ENCODE data around the gene PARD3. TPM values are rescaled to one million over a fixed set of nuclear protein-coding genes. Genes with fewer than 3 reads are reported as not detected.

PARD3 gene
- total RNA-seq, 1 experiment from 2014 or later = 46.3 TPM

DNA sequence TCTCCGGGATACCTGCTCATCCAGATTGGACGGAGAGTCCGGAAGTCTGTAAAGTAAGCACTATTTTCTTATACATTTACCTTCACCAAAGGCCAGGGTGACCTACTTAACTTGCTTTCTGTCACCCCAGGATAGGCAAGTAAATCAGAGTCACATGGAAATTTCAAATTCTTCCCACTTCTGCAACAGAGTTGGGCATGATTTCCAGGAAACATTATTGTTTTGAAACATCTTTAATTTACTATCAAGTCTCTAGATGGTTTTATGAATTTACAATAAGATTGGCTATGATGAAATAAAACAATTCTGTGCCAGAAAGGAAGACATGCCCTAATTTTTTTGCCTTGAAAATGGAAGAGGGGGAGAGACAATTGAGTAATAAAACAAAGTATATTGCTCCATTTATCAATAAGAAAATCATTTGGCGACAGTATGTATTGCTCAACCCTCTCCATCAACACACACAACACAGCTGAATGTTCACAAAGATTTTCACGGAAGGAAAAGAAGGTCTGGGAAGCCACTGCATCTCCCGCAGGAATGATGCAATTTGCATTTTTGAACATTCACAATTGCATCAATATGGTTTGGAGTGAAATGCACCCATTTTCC lies 702.8 kb downstream of the PARD3 start:
- no peaks in the 10 kb centered on the region for H4K20me1 ChIP-seq (ENCODE audit: insufficient read depth)
- H3K4me3 ChIP-seq (replicated peaks in 1 of 2; ENCODE audit: low read depth in 1 of 2, low read length in 2 of 2) = no peak overlapping the region
- no peaks in the 10 kb centered on the region for H3K36me3 ChIP-seq (ENCODE audit: control insufficient read depth in 1 of 2, insufficient read depth in 2 of 2, low read length in 2 of 2)
- ATAC-seq = no peak
- H3K27ac ChIP-seq (ENCODE audit: low read depth, low read length) = no peak overlapping the region
- POLR2A ChIA-PET = no interaction called here
- H3K27me3 ChIP-seq (ENCODE audit: insufficient read depth, low read length) = no peaks in the 10 kb centered on the region
- TF ChIP-seq EZH2 (IDR thresholded peaks at IDR 0.05) (no peak), ZFX (IDR thresholded peaks at IDR 0.05) (no peak), CEBPB (IDR thresholded peaks at IDR 0.05; ENCODE audit: low read depth) (no peak), YY1 (IDR thresholded peaks at IDR 0.05; ENCODE audit: extremely low read depth, insufficient replicate concordance, low read depth, low read length) (no peak), ZNF274 (IDR thresholded peaks at IDR 0.05; ENCODE audit: low read depth, low read length) (no peak), EZH2phosphoT487 (IDR thresholded peaks at IDR 0.05; ENCODE audit: borderline replicate concordance) (no peak), CBX3 (IDR thresholded peaks at IDR 0.05; ENCODE audit: low read depth) (no peak), EGR1 (IDR thresholded peaks at IDR 0.05; ENCODE audit: low read depth) (no peak), POLR2A (IDR thresholded peaks at IDR 0.05; ENCODE audit: borderline replicate concordance, extremely low read depth, insufficient read depth, insufficient read length) (no peak), MAX (IDR thresholded peaks at IDR 0.05) (no peak), SP1 (IDR thresholded peaks at IDR 0.05; ENCODE audit: low read depth) (no peak)
- no peaks in the 10 kb centered on the region for H3K9me2 ChIP-seq (ENCODE audit: insufficient read depth)
- intact Hi-C loops (cut with micrococcal nuclease) = no loop called here
- H3K79me2 ChIP-seq (ENCODE audit: insufficient read depth, low read length) = no peaks in the 10 kb centered on the region
- no peak overlapping the region for H3K9ac ChIP-seq (ENCODE audit: low read length)
- peaks cover 0 to 20% of the 10 kb centered on the region in 2 experiments; a peak in 2 of 4 replicates for H3K4me1 ChIP-seq (ENCODE audit: control insufficient read depth in 1 of 2, insufficient read depth in 2 of 2, low read length in 2 of 2)
- RAD21 ChIA-PET (ENCODE audit: low non-redundant PET in 1 of 2, low total read pairs in 2 of 2, uncharacterized antibody in 2 of 2, unreplicated experiment in 2 of 2) = no interaction called here
- CTCF ChIA-PET = no interaction called here
- DNase-seq (ENCODE audit: low read depth, low spot score) = no peak
- no peaks in the 10 kb centered on the region for H3K9me3 ChIP-seq (ENCODE audit: control insufficient read depth in 1 of 2, insufficient read depth in 1 of 2, low read depth in 1 of 2, low read length in 2 of 2)
- no TSS peak for BruUV-seq (replicated peaks)
- no peak overlapping the region for H2AFZ ChIP-seq (ENCODE audit: low read depth, low read length, poor library complexity, severe bottlenecking)
- no peak overlapping the region for H3K4me2 ChIP-seq (ENCODE audit: low read length)

- RAD21 ChIA-PET (ENCODE audit: low non-redundant PET in 1 of 2, low total read pairs in 2 of 2, uncharacterized antibody in 2 of 2, unreplicated experiment in 2 of 2) = no interaction called here
- no peaks in the 10 kb centered on the region for H3K9me2 ChIP-seq (ENCODE audit: insufficient read depth)
- no peaks in the 10 kb centered on the region for H3K9me3 ChIP-seq (ENCODE audit: control insufficient read depth in 1 of 2, insufficient read depth in 1 of 2, low read depth in 1 of 2, low read length in 2 of 2)
- no peak overlapping the region for H3K4me3 ChIP-seq (replicated peaks in 1 of 2; ENCODE audit: low read depth in 1 of 2, low read length in 2 of 2)
- ATAC-seq = no peak
- H3K27me3 ChIP-seq (ENCODE audit: insufficient read depth, low read length) = no peaks in the 10 kb centered on the region
- H3K27ac ChIP-seq (ENCODE audit: low read depth, low read length) = no peak overlapping the region
- POLR2A ChIA-PET = no interaction called here
- no peak for DNase-seq (ENCODE audit: low read depth, low spot score)
- peaks cover 0 to 20% of the 10 kb centered on the region in 2 experiments; a peak in 2 of 4 replicates for H3K4me1 ChIP-seq (ENCODE audit: control insufficient read depth in 1 of 2, insufficient read depth in 2 of 2, low read length in 2 of 2)
- no peak overlapping the region for H3K9ac ChIP-seq (ENCODE audit: low read length)
- no peaks in the 10 kb centered on the region for H4K20me1 ChIP-seq (ENCODE audit: insufficient read depth)
- intact Hi-C loops (cut with micrococcal nuclease) = no loop called here
- CTCF ChIA-PET = no interaction called here
- no peak overlapping the region for H3K4me2 ChIP-seq (ENCODE audit: low read length)
- no peaks in the 10 kb centered on the region for H3K79me2 ChIP-seq (ENCODE audit: insufficient read depth, low read length)
- BruUV-seq (replicated peaks) = no TSS peak
- no peak overlapping the region for H2AFZ ChIP-seq (ENCODE audit: low read depth, low read length, poor library complexity, severe bottlenecking)
- no peaks in the 10 kb centered on the region for H3K36me3 ChIP-seq (ENCODE audit: control insufficient read depth in 1 of 2, insufficient read depth in 2 of 2, low read length in 2 of 2)
- TF ChIP-seq, protein P1, sequence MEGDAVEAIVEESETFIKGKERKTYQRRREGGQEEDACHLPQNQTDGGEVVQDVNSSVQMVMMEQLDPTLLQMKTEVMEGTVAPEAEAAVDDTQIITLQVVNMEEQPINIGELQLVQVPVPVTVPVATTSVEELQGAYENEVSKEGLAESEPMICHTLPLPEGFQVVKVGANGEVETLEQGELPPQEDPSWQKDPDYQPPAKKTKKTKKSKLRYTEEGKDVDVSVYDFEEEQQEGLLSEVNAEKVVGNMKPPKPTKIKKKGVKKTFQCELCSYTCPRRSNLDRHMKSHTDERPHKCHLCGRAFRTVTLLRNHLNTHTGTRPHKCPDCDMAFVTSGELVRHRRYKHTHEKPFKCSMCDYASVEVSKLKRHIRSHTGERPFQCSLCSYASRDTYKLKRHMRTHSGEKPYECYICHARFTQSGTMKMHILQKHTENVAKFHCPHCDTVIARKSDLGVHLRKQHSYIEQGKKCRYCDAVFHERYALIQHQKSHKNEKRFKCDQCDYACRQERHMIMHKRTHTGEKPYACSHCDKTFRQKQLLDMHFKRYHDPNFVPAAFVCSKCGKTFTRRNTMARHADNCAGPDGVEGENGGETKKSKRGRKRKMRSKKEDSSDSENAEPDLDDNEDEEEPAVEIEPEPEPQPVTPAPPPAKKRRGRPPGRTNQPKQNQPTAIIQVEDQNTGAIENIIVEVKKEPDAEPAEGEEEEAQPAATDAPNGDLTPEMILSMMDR (IDR thresholded peaks at IDR 0.05 in 2 of 3, conservative IDR thresholded peaks at IDR 0.05 in 1 of 3; ENCODE audit: borderline replicate concordance in 1 of 3, insufficient read depth in 1 of 3, low read depth in 2 of 3, low read length in 2 of 3) = no peak
- no peak for TF ChIP-seq ZNF274 (IDR thresholded peaks at IDR 0.05; ENCODE audit: low read depth, low read length)
- no peak for TF ChIP-seq CBX3 (IDR thresholded peaks at IDR 0.05; ENCODE audit: low read depth)
- no peak for TF ChIP-seq ZFX (IDR thresholded peaks at IDR 0.05)
- no peak for TF ChIP-seq JUND (IDR thresholded peaks at IDR 0.05)
- no peak for TF ChIP-seq POLR2AphosphoS5 (IDR thresholded peaks at IDR 0.05; ENCODE audit: low read depth, low read length)
- TF ChIP-seq EGR1 (IDR thresholded peaks at IDR 0.05; ENCODE audit: low read depth) = no peak
- no peak for TF ChIP-seq SIN3A (IDR thresholded peaks at IDR 0.05; ENCODE audit: low read depth)
- TF ChIP-seq ELF1 (IDR thresholded peaks at IDR 0.05; ENCODE audit: borderline replicate concordance, low read depth) = no peak
- no peak for TF ChIP-seq CEBPB (IDR thresholded peaks at IDR 0.05; ENCODE audit: low read depth)
- TF ChIP-seq EZH2phosphoT487 (IDR thresholded peaks at IDR 0.05; ENCODE audit: borderline replicate concordance) = no peak
- no peak for TF ChIP-seq SP1 (IDR thresholded peaks at IDR 0.05; ENCODE audit: low read depth)
- no peak for TF ChIP-seq MAX (IDR thresholded peaks at IDR 0.05)
Measured at GRCh38 chr10:34111179-34111578, 703.9 kb downstream of the PARD3 start.

All from HCT116 (cell line).